ENCODE data around the gene RFT1. TPM values are rescaled to one million over a fixed set of nuclear protein-coding genes. Genes with fewer than 3 reads are reported as not detected.
A peak's percentile ranks its signal among the peaks of the same experiment; 100 is the strongest.

Gene RFT1
- total RNA-seq, 4 donors from 2014 or later: 8.6 to 16.1 (median 15.5) TPM

- TF ChIP-seq POLR2A (IDR thresholded peaks at IDR 0.05): no peak
- TF ChIP-seq CTCF (IDR thresholded peaks at IDR 0.05): no peak
- intact Hi-C loops (cut with DNase I; ENCODE audit: low total_unique reads): no loop called here
- DNase-seq (ENCODE audit: low spot score in 2 of 2): peak; percentile 70 to 95
- whole genome bisulfite sequencing, 2 donors: 0 to 2% methylated on average over 5 to 71 of the region's 88 CpGs
- peak within 1 kb of the TSS; percentile 87 for H3K4me3 ChIP-seq (ENCODE audit: low read depth, poor library complexity, severe bottlenecking)
These were observed 30.6 kb upstream of the RFT1 start, which contains the start of gene PRKCD for GRCh38 chr3:53160660-53161449. PRKCD (plus strand) TSS chr3:53161209; CDS start chr3:53178423, 17,214 bp downstream.

GRCh38 chr3:53160061-53160659, 29.9 kb upstream of the RFT1 start:
- intact Hi-C loops (cut with DNase I; ENCODE audit: low total_unique reads): no loop called here
- TF ChIP-seq CTCF (IDR thresholded peaks at IDR 0.05) (no peak), POLR2A (IDR thresholded peaks at IDR 0.05) (no peak)
- no peak overlapping the region for H3K4me3 ChIP-seq (ENCODE audit: low read depth, poor library complexity, severe bottlenecking)
- 36 to 38% methylated on average over 4 of the region's 4 CpGs for WGBS, 2 donors
- no peak for DNase-seq (ENCODE audit: low spot score in 2 of 2)

- no peak for TF ChIP-seq POLR2A (IDR thresholded peaks at IDR 0.05)
- TF ChIP-seq CTCF (IDR thresholded peaks at IDR 0.05): no peak
- WGBS, 2 donors: 73 to 80% methylated on average over 9 of the region's 9 CpGs
- H3K4me3 ChIP-seq (ENCODE audit: low read depth, poor library complexity, severe bottlenecking): no peak overlapping the region
- intact Hi-C loops (cut with DNase I; ENCODE audit: low total_unique reads): no loop called here
- no peak for DNase-seq (ENCODE audit: low spot score in 2 of 2)
These were observed 29.2 kb upstream of the RFT1 start for GRCh38 chr3:53159156-53160060.

GRCh38 chr3:53158765-53159155, 28.5 kb upstream of the RFT1 start:
- TF ChIP-seq POLR2A (IDR thresholded peaks at IDR 0.05): no peak
- no peak for TF ChIP-seq CTCF (IDR thresholded peaks at IDR 0.05)
- 86 to 91% methylated on average over 2 of the region's 2 CpGs for WGBS, 2 donors
- no peak overlapping the region for H3K4me3 ChIP-seq (ENCODE audit: low read depth, poor library complexity, severe bottlenecking)
- no peak for DNase-seq (ENCODE audit: low spot score in 2 of 2)
- intact Hi-C loops (cut with DNase I; ENCODE audit: low total_unique reads): no loop called here

GRCh38 chr3:53157974-53158580, 27.8 kb upstream of the RFT1 start:
- intact Hi-C loops (cut with DNase I; ENCODE audit: low total_unique reads): no loop called here
- H3K4me3 ChIP-seq (ENCODE audit: low read depth, poor library complexity, severe bottlenecking): no peak overlapping the region
- no peak for DNase-seq (ENCODE audit: low spot score in 2 of 2)
- 51 to 52% methylated on average over 3 of the region's 3 CpGs for WGBS, 2 donors
- TF ChIP-seq POLR2A (IDR thresholded peaks at IDR 0.05) (no peak), CTCF (IDR thresholded peaks at IDR 0.05) (no peak)

Data from lower leg skin (tissue), 4 donors.